ENCODE measurements around the gene ST8SIA5.

DNA sequence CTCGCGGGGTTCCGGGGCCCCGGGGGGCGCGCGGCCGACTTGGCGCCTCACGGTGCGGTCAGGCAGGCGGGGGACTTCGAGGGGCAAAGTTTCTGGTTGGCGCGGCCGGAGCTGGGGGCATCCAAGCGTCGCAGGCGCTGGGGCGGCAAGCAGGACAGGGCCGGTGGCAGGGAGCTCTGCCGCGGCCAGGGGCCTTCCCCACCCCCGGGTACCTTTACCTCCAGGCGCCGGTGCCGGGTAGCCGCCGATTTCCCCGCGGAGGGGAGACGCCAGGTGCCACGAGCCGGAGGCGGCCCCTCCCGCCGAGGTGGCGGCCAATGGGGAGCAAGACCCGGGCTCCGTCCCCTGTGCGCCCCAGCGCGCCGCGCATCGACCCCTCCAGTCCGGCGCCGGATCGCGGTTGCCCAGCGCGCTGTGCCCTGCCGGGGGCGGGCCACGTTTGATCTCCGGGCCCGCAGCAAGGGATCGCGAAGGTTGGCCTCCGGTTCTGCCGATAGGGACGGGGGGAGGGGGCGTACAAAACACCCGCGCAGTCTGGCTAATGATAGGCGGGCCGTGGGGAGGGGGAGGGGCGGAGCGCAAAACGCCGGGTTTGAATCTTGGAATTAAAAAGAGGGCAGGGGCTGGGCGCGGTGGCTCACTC, at the start of gene ST8SIA5:
- no peak for TF ChIP-seq MXI1 (IDR thresholded peaks at IDR 0.05; ENCODE audit: borderline replicate concordance, low read depth, low read length)
- no peak for TF ChIP-seq CEBPB (IDR thresholded peaks at IDR 0.05; ENCODE audit: low read depth, low read length)
- TF ChIP-seq, protein P1, sequence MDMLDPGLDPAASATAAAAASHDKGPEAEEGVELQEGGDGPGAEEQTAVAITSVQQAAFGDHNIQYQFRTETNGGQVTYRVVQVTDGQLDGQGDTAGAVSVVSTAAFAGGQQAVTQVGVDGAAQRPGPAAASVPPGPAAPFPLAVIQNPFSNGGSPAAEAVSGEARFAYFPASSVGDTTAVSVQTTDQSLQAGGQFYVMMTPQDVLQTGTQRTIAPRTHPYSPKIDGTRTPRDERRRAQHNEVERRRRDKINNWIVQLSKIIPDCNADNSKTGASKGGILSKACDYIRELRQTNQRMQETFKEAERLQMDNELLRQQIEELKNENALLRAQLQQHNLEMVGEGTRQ (IDR thresholded peaks at IDR 0.05; ENCODE audit: low read depth, low read length), result no peak
- no peak for TF ChIP-seq SMC3 (IDR thresholded peaks at IDR 0.05; ENCODE audit: low read depth, low read length)
- TF ChIP-seq, protein P2, sequence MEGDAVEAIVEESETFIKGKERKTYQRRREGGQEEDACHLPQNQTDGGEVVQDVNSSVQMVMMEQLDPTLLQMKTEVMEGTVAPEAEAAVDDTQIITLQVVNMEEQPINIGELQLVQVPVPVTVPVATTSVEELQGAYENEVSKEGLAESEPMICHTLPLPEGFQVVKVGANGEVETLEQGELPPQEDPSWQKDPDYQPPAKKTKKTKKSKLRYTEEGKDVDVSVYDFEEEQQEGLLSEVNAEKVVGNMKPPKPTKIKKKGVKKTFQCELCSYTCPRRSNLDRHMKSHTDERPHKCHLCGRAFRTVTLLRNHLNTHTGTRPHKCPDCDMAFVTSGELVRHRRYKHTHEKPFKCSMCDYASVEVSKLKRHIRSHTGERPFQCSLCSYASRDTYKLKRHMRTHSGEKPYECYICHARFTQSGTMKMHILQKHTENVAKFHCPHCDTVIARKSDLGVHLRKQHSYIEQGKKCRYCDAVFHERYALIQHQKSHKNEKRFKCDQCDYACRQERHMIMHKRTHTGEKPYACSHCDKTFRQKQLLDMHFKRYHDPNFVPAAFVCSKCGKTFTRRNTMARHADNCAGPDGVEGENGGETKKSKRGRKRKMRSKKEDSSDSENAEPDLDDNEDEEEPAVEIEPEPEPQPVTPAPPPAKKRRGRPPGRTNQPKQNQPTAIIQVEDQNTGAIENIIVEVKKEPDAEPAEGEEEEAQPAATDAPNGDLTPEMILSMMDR (conservative IDR thresholded peaks at IDR 0.05; ENCODE audit: low read depth, low read length), result no peak
- no peak for TF ChIP-seq MAFK (IDR thresholded peaks at IDR 0.05; ENCODE audit: low read depth, low read length)
- no peak for TF ChIP-seq POLR2A (IDR thresholded peaks at IDR 0.05; ENCODE audit: low read depth, low read length)
- no peak for TF ChIP-seq FOS (IDR thresholded peaks at IDR 0.05; ENCODE audit: low read depth, low read length)
- no peak for TF ChIP-seq RCOR1 (IDR thresholded peaks at IDR 0.05; ENCODE audit: insufficient replicate concordance, low read length)
- TF ChIP-seq MAZ (IDR thresholded peaks at IDR 0.05; ENCODE audit: borderline replicate concordance, low read depth, low read length), result no peak
- TF ChIP-seq NFE2L2 (IDR thresholded peaks at IDR 0.05; ENCODE audit: low read depth, low read length), result no peak
- no peak for TF ChIP-seq RAD21 (IDR thresholded peaks at IDR 0.05; ENCODE audit: low read length)
- no peak for TF ChIP-seq RFX5 (IDR thresholded peaks at IDR 0.05; ENCODE audit: low read depth, low read length)
